T-cell (primary cell): Measurements from ENCODE around the gene SLC44A2. TPM values are rescaled to one million over a fixed set of nuclear protein-coding genes. Genes with fewer than 3 reads are reported as not detected.
A peak's percentile ranks its signal among the peaks of the same experiment; 100 is the strongest.

Experiments
- ATAC-seq, 4 experiments: fragments of 200-7000 bp in 3 of 4; fragments of 150-1000 bp in 1 of 4; cut with Tn5 transposase; replicated peaks in 1 of 4; 1 replicate in 3 of 4; 2 replicates in 1 of 4; pipeline ENCODE4 v1.10.0; 2021; ENCODE audit warnings: moderate library complexity in 3 of 4, mild to moderate bottlenecking in 2 of 4, moderate number of reproducible peaks in 1 of 4
- CTCF ChIA-PET, 2 donors: fragments of 300-600 bp; sonication (Branson Sonifier 250); formaldehyde crosslinking; loops; one replicate each; lab custom pipeline; 2022; ENCODE audit warnings: antibody characterized with exemption in 2 of 2; lab: Charles Lee
- POLR2A ChIA-PET, 2 donors: fragments of 300-600 bp; sonication (Branson Sonifier 250); formaldehyde crosslinking; loops; one replicate each; lab custom pipeline; 2022; ENCODE audit warnings: antibody characterized with exemption in 2 of 2; lab: Charles Lee
- DNase-seq, 35 experiments: peaks; one replicate each; pipeline versions ENCODE4 v3.0.0 to v3.0.0-alpha.2; 2013 to 2023
- H3K27ac ChIP-seq: one replicate; pipeline ENCODE4 v1.5.1; 2013; ENCODE audit warnings: low read length
- H3K27me3 ChIP-seq, 2 experiments: replicated peaks in 1 of 2; 1 replicate in 1 of 2; 2 replicates in 1 of 2; pipeline versions ENCODE4 v1.6.1 to v1.7.0; 2013; ENCODE audit warnings: low read length in 1 of 2, mixed read lengths in 1 of 2; ENCODE audit not compliant: control insufficient read depth in 2 of 2, insufficient read depth in 2 of 2; ENCODE audit errors: extremely low read depth in 1 of 2
- H3K36me3 ChIP-seq, 2 donors: 1 replicate in 1 of 2; 2 replicates in 1 of 2; pipeline versions ENCODE4 v1.6.1 to v1.7.0; 2013; ENCODE audit warnings: low read length in 1 of 2; ENCODE audit not compliant: control insufficient read depth in 2 of 2, insufficient read depth in 1 of 2; ENCODE audit errors: extremely low read depth in 1 of 2
- H3K4me1 ChIP-seq, 2 experiments: 1 replicate in 1 of 2; 2 replicates in 1 of 2; pipeline versions ENCODE4 v1.6.1 to v1.7.0; 2013; ENCODE audit warnings: low read length in 2 of 2, mixed read lengths in 1 of 2; ENCODE audit not compliant: insufficient read depth in 2 of 2, control insufficient read depth in 1 of 2; ENCODE audit errors: extremely low read depth in 1 of 2
- H3K4me3 ChIP-seq, 2 donors: 1 replicate in 1 of 2; 2 replicates in 1 of 2; pipeline versions ENCODE4 v1.5.1 to v1.7.0; 2013; ENCODE audit warnings: mild to moderate bottlenecking in 2 of 2, low read length in 1 of 2, moderate library complexity in 1 of 2; ENCODE audit not compliant: control insufficient read depth in 1 of 2; ENCODE audit errors: extremely low read depth in 1 of 2
- H3K9me3 ChIP-seq: 2 replicates; pipeline ENCODE4 v1.7.0; 2013
- H3K27ac Mint-ChIP-seq, 2 donors: one replicate each; pipeline ENCODE4 v1.8.0; 2020 to 2021; ENCODE audit warnings: mild to moderate bottlenecking in 2 of 2, mixed read lengths in 2 of 2
- H3K27me3 Mint-ChIP-seq, 2 donors: one replicate each; pipeline ENCODE4 v1.8.0; 2021 to 2022; ENCODE audit warnings: mixed read lengths in 2 of 2
- H3K36me3 Mint-ChIP-seq: one replicate; pipeline ENCODE4 v1.8.0; 2021; ENCODE audit warnings: mixed read lengths
- H3K4me1 Mint-ChIP-seq, 3 donors: one replicate each; pipeline ENCODE4 v1.8.0; 2020 to 2022; ENCODE audit warnings: mixed read lengths in 3 of 3, mild to moderate bottlenecking in 1 of 3
- H3K4me3 Mint-ChIP-seq, 3 donors: one replicate each; pipeline ENCODE4 v1.8.0; 2020 to 2022; ENCODE audit warnings: mild to moderate bottlenecking in 3 of 3, mixed read lengths in 3 of 3, moderate library complexity in 3 of 3
- H3K9me3 Mint-ChIP-seq, 3 donors: one replicate each; pipeline ENCODE4 v1.8.0; 2020 to 2022; ENCODE audit warnings: mixed read lengths in 3 of 3
- WGBS: methylation state at CpG from one replicate; pipeline ENCODE4 v1.1.5; 2013; ENCODE audit warnings: missing lambda C conversion rate; ENCODE audit not compliant: insufficient coverage; 5-methylcytosine and 5-hydroxymethylcytosine counted together
- total RNA-seq, 35 experiments: library from RNA in 6 of 35; stranded (reverse) in 6 of 35; fragments of 120-200 nt in 1 of 35; gene quantifications; one replicate each; pipeline versions ENCODE4 v1.2.1 to v1.2.4 and lab custom pipeline; 2013 to 2026

The SLC44A2 gene
- total RNA-seq, 5 donors from 2014 or later (not counting 1 experiment from before 2014, with no cell fraction given): 204 to 228 (median 218) TPM

GRCh38 chr19:10677751-10678150 lies 52.4 kb downstream of the SLC44A2 start:
- Mint-ChIP-seq H3K36me3 (peaks cover 44% of the 10 kb centered on the region), H3K27ac (no peak overlapping the region), H3K4me1 (peaks cover 0 to 4% (median 0%) of the 10 kb centered on the region in 3 donors), H3K4me3 (no peak overlapping the region), H3K9me3 (no peaks in the 10 kb centered on the region), H3K27me3 (no peaks in the 10 kb centered on the region)
- Histone ChIP-seq H3K9me3 (no peaks in the 10 kb centered on the region), H3K4me3 (no peak overlapping the region), H3K27me3 (no peaks in the 10 kb centered on the region), H3K4me1 (peaks cover 0 to 2% of the 10 kb centered on the region in 2 experiments), H3K36me3 (peaks cover 32 to 88% of the 10 kb centered on the region in 2 donors), H3K27ac (no peak overlapping the region)
- DNase-seq (no peak), ATAC-seq (no peak)
- ChIA-PET POLR2A (no interaction called here), CTCF (no interaction called here)
- WGBS: 98% methylated on average over 9 of the region's 13 CpGs

GRCh38 chr19:10678813-10679212 lies 53.5 kb downstream of the SLC44A2 start:
- ATAC-seq: no peak
- Histone ChIP-seq H3K9me3 (no peaks in the 10 kb centered on the region), H3K27me3 (no peaks in the 10 kb centered on the region), H3K4me1 (peaks cover 0 to 2% of the 10 kb centered on the region in 2 experiments), H3K36me3 (peaks cover 37 to 88% of the 10 kb centered on the region in 2 donors), H3K4me3 (no peak overlapping the region), H3K27ac (no peak overlapping the region)
- ChIA-PET CTCF (no interaction called here), POLR2A (interaction anchor here in 1 of 2 donors (0.5 to 0.7 kb wide), 3 partner anchors 38 to 114 kb away, joined by 3 to 4 read pairs (median 3); no protein-coding TSS in a partner anchor)
- no peaks in the 10 kb centered on the region for H3K27me3 Mint-ChIP-seq
- H3K9me3 Mint-ChIP-seq: no peaks in the 10 kb centered on the region
- H3K27ac Mint-ChIP-seq: no peak overlapping the region
- H3K36me3 Mint-ChIP-seq: peaks cover 41% of the 10 kb centered on the region
- H3K4me3 Mint-ChIP-seq: no peak overlapping the region
- no peaks in the 10 kb centered on the region for H3K4me1 Mint-ChIP-seq
- DNase-seq: no peak
- 97% methylated on average over 11 of the region's 12 CpGs for WGBS

DNA sequence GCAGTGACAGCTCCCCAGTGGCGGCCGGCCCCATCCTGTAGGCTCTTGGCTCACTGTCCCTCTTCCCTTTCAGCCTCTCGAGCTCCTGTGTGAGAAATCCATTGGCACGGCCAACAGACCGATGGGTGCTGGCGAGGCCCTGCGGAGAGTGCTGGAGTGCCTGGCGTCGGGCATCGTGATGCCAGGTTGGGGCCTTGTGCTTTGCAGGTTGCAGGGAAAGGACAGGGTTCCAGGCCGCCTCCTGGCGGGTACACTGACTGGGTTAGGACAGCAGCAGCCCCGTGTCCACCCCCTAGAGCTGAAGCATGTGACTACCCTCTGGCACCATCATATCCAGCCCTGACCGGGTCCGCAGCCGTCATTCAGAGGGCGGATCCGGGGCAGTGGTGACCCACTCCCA lies 54.4 kb downstream of the SLC44A2 start:
- H3K36me3 Mint-ChIP-seq: peaks cover 48% of the 10 kb centered on the region
- Histone ChIP-seq H3K4me3 (no peak overlapping the region), H3K9me3 (no peaks in the 10 kb centered on the region), H3K27me3 (no peaks in the 10 kb centered on the region), H3K4me1 (no peaks in the 10 kb centered on the region), H3K27ac (no peak overlapping the region), H3K36me3 (peaks cover 33 to 92% of the 10 kb centered on the region in 2 donors)
- ChIA-PET POLR2A (no interaction called here), CTCF (no interaction called here)
- H3K27me3 Mint-ChIP-seq: no peaks in the 10 kb centered on the region
- DNase-seq (no peak), ATAC-seq (no peak)
- H3K4me3 Mint-ChIP-seq: no peak overlapping the region
- H3K27ac Mint-ChIP-seq: no peak overlapping the region
- no peaks in the 10 kb centered on the region for H3K9me3 Mint-ChIP-seq
- 96% methylated on average over 16 of the region's 18 CpGs for WGBS
- H3K4me1 Mint-ChIP-seq: no peaks in the 10 kb centered on the region

- Mint-ChIP-seq H3K27me3 (no peaks in the 10 kb centered on the region), H3K9me3 (no peaks in the 10 kb centered on the region), H3K36me3 (peaks cover 49% of the 10 kb centered on the region), H3K27ac (no peak overlapping the region), H3K4me1 (no peaks in the 10 kb centered on the region), H3K4me3 (peak overlapping the region in 1 of 3 donors; percentile 3)
- 99% methylated on average over 8 of the region's 15 CpGs for WGBS
- H3K27ac ChIP-seq: no peak overlapping the region
- ATAC-seq (no peak), DNase-seq (no peak)
- H3K9me3 ChIP-seq: no peaks in the 10 kb centered on the region
- H3K27me3 ChIP-seq: no peaks in the 10 kb centered on the region
- no peaks in the 10 kb centered on the region for H3K4me1 ChIP-seq
- POLR2A ChIA-PET: interaction anchor here (0.5 to 1.2 kb wide), 2 partner anchors 8 to 22 kb away, joined by 3 to 9 read pairs; no protein-coding TSS in a partner anchor
- no peak overlapping the region for H3K4me3 ChIP-seq
- H3K36me3 ChIP-seq: peaks cover 31 to 88% of the 10 kb centered on the region in 2 donors
- CTCF ChIA-PET: no interaction called here
Observed at GRCh38 chr19:10680545-10681135, 55.3 kb downstream of the SLC44A2 start.

GRCh38 chr19:10681658-10682057 lies 56.3 kb downstream of the SLC44A2 start:
- Mint-ChIP-seq H3K9me3 (no peaks in the 10 kb centered on the region), H3K36me3 (peaks cover 46% of the 10 kb centered on the region), H3K4me1 (no peaks in the 10 kb centered on the region), H3K4me3 (peak overlapping the region in 1 of 3 donors; percentile 14), H3K27ac (no peak overlapping the region), H3K27me3 (no peaks in the 10 kb centered on the region)
- ATAC-seq (no peak), DNase-seq (no peak)
- 100% methylated on average over 4 of the region's 4 CpGs for WGBS
- H3K4me3 ChIP-seq: no peak overlapping the region
- no peaks in the 10 kb centered on the region for H3K9me3 ChIP-seq
- CTCF ChIA-PET: no interaction called here
- H3K36me3 ChIP-seq: peaks cover 31 to 93% of the 10 kb centered on the region in 2 donors
- no peak overlapping the region for H3K27ac ChIP-seq
- POLR2A ChIA-PET: interaction anchor here (0.5 to 1.2 kb wide), 2 partner anchors 9 to 23 kb away, joined by 3 to 9 read pairs; no protein-coding TSS in a partner anchor
- H3K4me1 ChIP-seq: no peaks in the 10 kb centered on the region
- H3K27me3 ChIP-seq: no peaks in the 10 kb centered on the region

DNA sequence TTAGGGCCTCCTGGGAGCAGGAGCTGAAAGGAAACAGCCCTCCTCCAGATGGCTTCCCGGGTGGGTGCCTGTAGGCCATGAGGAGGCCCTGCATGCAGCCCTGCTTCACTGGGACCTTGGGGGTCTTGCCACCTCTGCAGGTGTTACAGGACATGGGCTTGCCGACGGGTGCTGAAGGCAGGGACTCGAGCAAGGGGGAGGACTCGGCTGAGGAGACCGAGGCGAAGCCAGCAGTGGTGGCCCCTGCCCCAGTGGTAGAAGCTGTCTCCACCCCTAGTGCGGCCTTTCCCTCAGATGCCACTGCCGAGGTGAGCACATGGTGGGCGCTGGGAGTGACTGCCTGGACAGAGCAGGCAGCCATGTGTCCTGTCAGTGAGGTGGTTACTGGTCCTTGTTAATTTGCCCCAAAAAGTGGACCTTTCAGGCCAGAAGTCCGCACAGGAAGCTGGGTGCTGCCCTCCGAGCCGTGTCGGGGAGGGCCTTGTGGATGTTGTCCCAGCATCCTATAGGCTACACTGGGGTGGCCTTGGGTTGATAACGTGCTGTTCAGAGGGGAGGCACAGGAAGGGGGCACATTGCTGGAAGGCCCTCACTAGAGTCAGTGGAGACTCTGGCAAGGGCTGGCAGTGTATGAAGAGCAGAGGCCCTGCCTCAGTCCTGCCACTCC lies 57.2 kb downstream of the SLC44A2 start:
- DNase-seq (no peak), ATAC-seq (no peak)
- 94% methylated on average over 13 of the region's 15 CpGs for WGBS
- Histone ChIP-seq H3K9me3 (no peaks in the 10 kb centered on the region), H3K27ac (no peak overlapping the region), H3K27me3 (no peaks in the 10 kb centered on the region), H3K36me3 (peaks cover 29 to 93% of the 10 kb centered on the region in 2 donors), H3K4me1 (no peaks in the 10 kb centered on the region), H3K4me3 (no peak overlapping the region)
- H3K36me3 Mint-ChIP-seq: peaks cover 39% of the 10 kb centered on the region
- ChIA-PET POLR2A (interaction anchor here (0.5 kb wide), 2 partner anchors 10 to 13 kb away, joined by 3 to 4 read pairs; no protein-coding TSS in a partner anchor), CTCF (interaction anchor here in 1 of 2 donors (0.5 kb wide), 1 partner anchor 286 kb away, joined by 4 read pairs; no protein-coding TSS in a partner anchor)
- no peak overlapping the region for H3K27ac Mint-ChIP-seq
- H3K9me3 Mint-ChIP-seq: no peaks in the 10 kb centered on the region
- H3K4me1 Mint-ChIP-seq: no peaks in the 10 kb centered on the region
- H3K27me3 Mint-ChIP-seq: no peaks in the 10 kb centered on the region
- no peak overlapping the region for H3K4me3 Mint-ChIP-seq
